Mesendoderm (in vitro differentiated cells): ENCODE data around the gene IER5L.
A peak's percentile ranks its signal among the peaks of the same experiment; 100 is the strongest.

Experiments used
- DNase-seq: peaks from one replicate; pipeline ENCODE4 v3.0.0; 2013
- H2AK5ac ChIP-seq: 2 replicates; pipeline ENCODE4 v1.6.1; 2013; ENCODE audit warnings: low read length, inconsistent platforms
- H2BK120ac ChIP-seq: 2 replicates; pipeline ENCODE4 v1.6.1; 2013; ENCODE audit warnings: low read depth, mild to moderate bottlenecking, low read length, moderate library complexity, mixed read lengths
- H2BK15ac ChIP-seq: replicated peaks from 2 replicates; pipeline ENCODE4 v1.6.1; 2013; ENCODE audit warnings: low read depth, mild to moderate bottlenecking, moderate library complexity
- H2BK5ac ChIP-seq: 2 replicates; pipeline ENCODE4 v1.6.1; 2013; ENCODE audit warnings: low read length, inconsistent platforms
- H3K18ac ChIP-seq: 2 replicates; pipeline ENCODE4 v1.6.1; 2013; ENCODE audit warnings: mild to moderate bottlenecking, low read length, mixed read lengths
- H3K23ac ChIP-seq: one replicate; pipeline ENCODE4 v1.6.1; 2013; ENCODE audit warnings: low read length
- H3K27ac ChIP-seq: 2 replicates; pipeline ENCODE4 v1.5.1; 2013; ENCODE audit warnings: low read depth, mild to moderate bottlenecking, inconsistent platforms, low read length, moderate library complexity
- H3K27me3 ChIP-seq: 2 replicates; pipeline ENCODE4 v1.6.1; 2013; ENCODE audit warnings: low read length, control low read depth, mild to moderate bottlenecking, inconsistent platforms; ENCODE audit not compliant: insufficient read depth, poor library complexity
- H3K36me3 ChIP-seq: 2 replicates; pipeline ENCODE4 v1.6.1; 2013; ENCODE audit warnings: low read length, inconsistent platforms; ENCODE audit not compliant: control insufficient read depth, insufficient read depth
- H3K4ac ChIP-seq: one replicate; pipeline ENCODE4 v1.6.1; 2013; ENCODE audit warnings: low read depth, mild to moderate bottlenecking, low read length, moderate library complexity
- H3K4me1 ChIP-seq: 2 replicates; pipeline ENCODE4 v1.6.1; 2013; ENCODE audit warnings: low read depth, low read length, inconsistent platforms; ENCODE audit not compliant: control insufficient read depth
- H3K4me2 ChIP-seq: 2 replicates; pipeline ENCODE4 v1.6.1; 2013; ENCODE audit warnings: low read length
- H3K4me3 ChIP-seq: 2 replicates; pipeline ENCODE4 v1.5.1; 2013; ENCODE audit warnings: mild to moderate bottlenecking, low read length
- H3K56ac ChIP-seq: one replicate; pipeline ENCODE4 v1.6.1; 2013; ENCODE audit warnings: low read length
- H3K79me1 ChIP-seq: 2 replicates; pipeline ENCODE4 v1.6.1; 2013; ENCODE audit warnings: low read length, inconsistent platforms
- H3K79me2 ChIP-seq: 2 replicates; pipeline ENCODE4 v1.6.1; 2013; ENCODE audit warnings: mild to moderate bottlenecking, low read length; ENCODE audit not compliant: control insufficient read depth, insufficient read depth
- H3K9ac ChIP-seq: 2 replicates; pipeline ENCODE4 v1.6.1; 2013; ENCODE audit warnings: low read length, inconsistent platforms
- H4K5ac ChIP-seq: one replicate; pipeline ENCODE4 v1.6.1; 2013; ENCODE audit warnings: low read length
- H4K8ac ChIP-seq: one replicate; pipeline ENCODE4 v1.6.1; 2013; ENCODE audit warnings: low read depth, mild to moderate bottlenecking, control low read depth, low read length, moderate library complexity
- WGBS: extraction: QIAGEN DNeasy Blood & Tissue Kit; methylation state at CpG from one replicate; pipeline ENCODE4 v1.1.7; 2013; ENCODE audit warnings: low lambda C conversion rate, missing lambda C conversion rate; ENCODE audit not compliant: insufficient coverage; ENCODE audit errors: extremely low coverage; 5-methylcytosine and 5-hydroxymethylcytosine counted together

Gene IER5L

GRCh38 chr9:129208207-129209032 is 30.4 kb upstream of the IER5L start:
- Histone ChIP-seq H2BK120ac (peak overlapping the region; percentile 46), H2BK15ac (no peak overlapping the region), H3K36me3 (no peaks in the 10 kb centered on the region), H3K79me1 (peaks cover 2% of the 10 kb centered on the region), H3K9ac (peak overlapping the region; percentile 79), H4K5ac (no peak overlapping the region), H3K79me2 (peaks cover 4% of the 10 kb centered on the region), H4K8ac (no peak overlapping the region), H3K23ac (no peak overlapping the region), H3K27me3 (no peaks in the 10 kb centered on the region), H3K4me3 (peak overlapping the region; percentile 57), H3K27ac (peak overlapping the region; percentile 61), H3K4me2 (peak overlapping the region; percentile 64), H3K4ac (peak overlapping the region; percentile 87), H3K56ac (peak overlapping the region; percentile 96), H2BK5ac (peak overlapping the region; percentile 81), H3K4me1 (peaks cover 5% of the 10 kb centered on the region), H3K18ac (peak overlapping the region; percentile 46), H2AK5ac (no peak overlapping the region)
- peak; percentile 93 for DNase-seq
- no CpG with 5 or more reads among the region's 17 CpGs for WGBS

GRCh38 chr9:129206905-129207304 is 28.8 kb upstream of the IER5L start:
- Histone ChIP-seq H2BK120ac (no peak overlapping the region), H4K8ac (no peak overlapping the region), H3K4me3 (no peak overlapping the region), H3K18ac (no peak overlapping the region), H3K23ac (no peak overlapping the region), H2BK5ac (no peak overlapping the region), H3K27me3 (no peaks in the 10 kb centered on the region), H2BK15ac (no peak overlapping the region), H3K9ac (no peak overlapping the region), H3K36me3 (no peaks in the 10 kb centered on the region), H3K79me2 (peaks cover 4% of the 10 kb centered on the region), H3K4me1 (peaks cover 5% of the 10 kb centered on the region), H3K79me1 (peaks cover 2% of the 10 kb centered on the region), H3K56ac (no peak overlapping the region), H2AK5ac (no peak overlapping the region), H3K4ac (no peak overlapping the region), H3K27ac (no peak overlapping the region), H3K4me2 (no peak overlapping the region), H4K5ac (no peak overlapping the region)
- no peak for DNase-seq
- WGBS, result no CpG with 5 or more reads among the region's 7 CpGs

GRCh38 chr9:129206401-129206800 is 28.3 kb upstream of the IER5L start:
- no peak overlapping the region for H3K4me3 ChIP-seq
- no peaks in the 10 kb centered on the region for H3K27me3 ChIP-seq
- DNase-seq, result no peak
- no peak overlapping the region for H3K56ac ChIP-seq
- no peaks in the 10 kb centered on the region for H3K36me3 ChIP-seq
- no peak overlapping the region for H4K5ac ChIP-seq
- H2BK120ac ChIP-seq, result no peak overlapping the region
- H2BK15ac ChIP-seq, result no peak overlapping the region
- no peak overlapping the region for H3K23ac ChIP-seq
- no peak overlapping the region for H4K8ac ChIP-seq
- H3K18ac ChIP-seq, result no peak overlapping the region
- WGBS, result no CpG with 5 or more reads among the region's 2 CpGs
- no peak overlapping the region for H2BK5ac ChIP-seq
- no peak overlapping the region for H2AK5ac ChIP-seq
- H3K4ac ChIP-seq, result no peak overlapping the region
- H3K79me1 ChIP-seq, result peaks cover 2% of the 10 kb centered on the region
- no peak overlapping the region for H3K4me2 ChIP-seq
- no peak overlapping the region for H3K27ac ChIP-seq
- peaks cover 4% of the 10 kb centered on the region for H3K79me2 ChIP-seq
- peaks cover 5% of the 10 kb centered on the region for H3K4me1 ChIP-seq
- H3K9ac ChIP-seq, result no peak overlapping the region

- H2BK5ac ChIP-seq, result no peak overlapping the region
- H3K4me1 ChIP-seq, result peaks cover 5% of the 10 kb centered on the region
- H3K9ac ChIP-seq, result no peak overlapping the region
- no peak overlapping the region for H3K4ac ChIP-seq
- H4K8ac ChIP-seq, result no peak overlapping the region
- H3K36me3 ChIP-seq, result no peaks in the 10 kb centered on the region
- no peak overlapping the region for H2BK15ac ChIP-seq
- no CpG with 5 or more reads among the region's 7 CpGs for WGBS
- H3K4me2 ChIP-seq, result no peak overlapping the region
- peaks cover 2% of the 10 kb centered on the region for H3K79me1 ChIP-seq
- H3K4me3 ChIP-seq, result no peak overlapping the region
- H3K23ac ChIP-seq, result no peak overlapping the region
- no peak overlapping the region for H4K5ac ChIP-seq
- H3K18ac ChIP-seq, result no peak overlapping the region
- H3K79me2 ChIP-seq, result peaks cover 2% of the 10 kb centered on the region
- H2BK120ac ChIP-seq, result no peak overlapping the region
- H2AK5ac ChIP-seq, result no peak overlapping the region
- H3K56ac ChIP-seq, result no peak overlapping the region
- H3K27ac ChIP-seq, result no peak overlapping the region
- peak; percentile 44 for DNase-seq
- H3K27me3 ChIP-seq, result no peaks in the 10 kb centered on the region
Observed at GRCh38 chr9:129204840-129205239, 26.8 kb upstream of the IER5L start.

GRCh38 chr9:129203556-129203909 is 25.5 kb upstream of the IER5L start:
- DNase-seq, result no peak
- Histone ChIP-seq H3K79me2 (no peaks in the 10 kb centered on the region), H3K4me1 (no peaks in the 10 kb centered on the region), H3K4me2 (peak overlapping the region; percentile 64), H3K36me3 (no peaks in the 10 kb centered on the region), H3K18ac (no peak overlapping the region), H2BK15ac (no peak overlapping the region), H3K79me1 (no peaks in the 10 kb centered on the region), H2AK5ac (peak overlapping the region; percentile 43), H3K9ac (peak overlapping the region; percentile 72), H4K5ac (no peak overlapping the region), H3K4ac (no peak overlapping the region), H3K56ac (peak overlapping the region; percentile 83), H2BK120ac (no peak overlapping the region), H3K4me3 (no peak overlapping the region), H3K27ac (no peak overlapping the region), H3K27me3 (no peaks in the 10 kb centered on the region), H2BK5ac (no peak overlapping the region), H4K8ac (no peak overlapping the region), H3K23ac (no peak overlapping the region)
- no CpG with 5 or more reads among the region's 11 CpGs for WGBS
